Activated CD4-positive, CD25-positive, alpha-beta regulatory T cell treated with anti-CD3 and anti-CD28 coated beads, Interleukin-2, amount 50 U/mL, for 24 hours (primary cell): ENCODE data around the gene MIA3.
"Not testable (repeated sequence)": the region's sequence is repeated elsewhere in the genome, so short reads cannot be mapped to it uniquely, and the experiment has no call there.

ENCODE experiments used
- ATAC-seq, 2 donors: fragments of 150-1000 bp; cut with Tn5 transposase; one replicate each; pipeline ENCODE4 v1.10.0; 2021; ENCODE audit warnings: mild to moderate bottlenecking in 1 of 2, moderate library complexity in 1 of 2

Gene MIA3, protein sequence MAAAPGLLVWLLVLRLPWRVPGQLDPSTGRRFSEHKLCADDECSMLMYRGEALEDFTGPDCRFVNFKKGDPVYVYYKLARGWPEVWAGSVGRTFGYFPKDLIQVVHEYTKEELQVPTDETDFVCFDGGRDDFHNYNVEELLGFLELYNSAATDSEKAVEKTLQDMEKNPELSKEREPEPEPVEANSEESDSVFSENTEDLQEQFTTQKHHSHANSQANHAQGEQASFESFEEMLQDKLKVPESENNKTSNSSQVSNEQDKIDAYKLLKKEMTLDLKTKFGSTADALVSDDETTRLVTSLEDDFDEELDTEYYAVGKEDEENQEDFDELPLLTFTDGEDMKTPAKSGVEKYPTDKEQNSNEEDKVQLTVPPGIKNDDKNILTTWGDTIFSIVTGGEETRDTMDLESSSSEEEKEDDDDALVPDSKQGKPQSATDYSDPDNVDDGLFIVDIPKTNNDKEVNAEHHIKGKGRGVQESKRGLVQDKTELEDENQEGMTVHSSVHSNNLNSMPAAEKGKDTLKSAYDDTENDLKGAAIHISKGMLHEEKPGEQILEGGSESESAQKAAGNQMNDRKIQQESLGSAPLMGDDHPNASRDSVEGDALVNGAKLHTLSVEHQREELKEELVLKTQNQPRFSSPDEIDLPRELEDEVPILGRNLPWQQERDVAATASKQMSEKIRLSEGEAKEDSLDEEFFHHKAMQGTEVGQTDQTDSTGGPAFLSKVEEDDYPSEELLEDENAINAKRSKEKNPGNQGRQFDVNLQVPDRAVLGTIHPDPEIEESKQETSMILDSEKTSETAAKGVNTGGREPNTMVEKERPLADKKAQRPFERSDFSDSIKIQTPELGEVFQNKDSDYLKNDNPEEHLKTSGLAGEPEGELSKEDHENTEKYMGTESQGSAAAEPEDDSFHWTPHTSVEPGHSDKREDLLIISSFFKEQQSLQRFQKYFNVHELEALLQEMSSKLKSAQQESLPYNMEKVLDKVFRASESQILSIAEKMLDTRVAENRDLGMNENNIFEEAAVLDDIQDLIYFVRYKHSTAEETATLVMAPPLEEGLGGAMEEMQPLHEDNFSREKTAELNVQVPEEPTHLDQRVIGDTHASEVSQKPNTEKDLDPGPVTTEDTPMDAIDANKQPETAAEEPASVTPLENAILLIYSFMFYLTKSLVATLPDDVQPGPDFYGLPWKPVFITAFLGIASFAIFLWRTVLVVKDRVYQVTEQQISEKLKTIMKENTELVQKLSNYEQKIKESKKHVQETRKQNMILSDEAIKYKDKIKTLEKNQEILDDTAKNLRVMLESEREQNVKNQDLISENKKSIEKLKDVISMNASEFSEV (N-terminal part only)

DNA sequence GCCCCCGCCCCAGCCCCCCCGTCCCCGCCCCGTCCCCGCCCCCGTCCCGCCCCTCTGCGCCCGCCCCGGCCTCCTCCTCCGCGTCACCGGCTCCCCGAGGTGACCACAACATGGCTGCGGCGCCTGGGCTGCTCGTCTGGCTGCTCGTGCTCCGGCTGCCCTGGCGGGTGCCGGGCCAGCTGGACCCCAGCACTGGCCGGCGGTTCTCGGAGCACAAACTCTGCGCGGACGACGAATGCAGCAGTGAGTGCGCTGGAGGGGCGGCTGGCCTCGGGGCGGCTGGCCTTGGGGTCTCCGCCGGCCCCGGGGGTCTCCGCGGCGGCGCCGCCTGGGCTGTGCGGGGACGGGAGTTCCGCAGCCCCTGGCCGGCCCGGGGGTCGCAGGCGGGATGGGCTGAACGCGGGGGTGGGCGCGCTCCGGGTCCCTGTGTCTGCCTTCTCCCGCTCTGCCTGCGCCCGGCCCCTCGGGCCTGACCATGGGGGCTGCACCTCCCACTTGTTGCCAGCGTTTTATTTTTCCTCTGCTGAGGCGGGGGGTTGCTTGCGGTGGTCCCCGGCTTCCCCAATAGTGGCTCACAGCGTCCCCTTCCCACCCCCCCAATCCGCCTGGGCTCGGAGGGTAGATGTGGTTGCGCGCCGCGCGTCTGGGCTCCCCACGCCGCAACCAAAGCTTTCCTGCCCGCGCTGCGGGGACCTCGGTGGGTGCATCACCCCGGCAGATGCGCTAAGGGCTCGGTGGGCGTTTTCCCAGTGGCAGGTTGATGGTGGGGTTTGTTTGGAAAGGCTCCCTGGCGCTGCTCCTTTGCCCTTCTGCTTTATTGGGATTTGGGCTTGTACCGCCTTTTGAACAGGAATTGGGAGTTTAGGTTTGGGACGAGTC is at the start of gene MIA3:
TSS of gene MIA3 (plus strand) at position 97 of the 879 bp plus-strand sequence. CDS start at position 111, 14 bp downstream.
- ATAC-seq = peak; percentile 57 to 58

DNA sequence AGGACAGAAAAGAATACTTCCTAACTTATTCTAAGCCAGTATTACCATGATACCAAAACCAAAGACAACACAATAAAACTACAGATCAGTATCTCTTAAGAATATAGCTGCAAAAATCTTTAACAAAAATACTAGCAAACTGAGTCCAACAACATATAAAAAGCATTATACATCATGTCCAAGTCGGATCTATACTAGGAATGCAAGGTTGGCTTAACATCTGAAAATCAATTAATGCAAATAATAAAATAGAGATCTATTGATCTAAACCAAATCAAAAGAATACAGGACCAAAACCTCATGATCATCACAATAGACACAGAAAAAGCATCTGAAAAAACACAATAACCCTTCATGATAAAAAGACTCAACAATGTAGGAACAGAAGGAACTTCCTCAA is 47.1 kb upstream of the MIA3 start:
- no peak for ATAC-seq

DNA sequence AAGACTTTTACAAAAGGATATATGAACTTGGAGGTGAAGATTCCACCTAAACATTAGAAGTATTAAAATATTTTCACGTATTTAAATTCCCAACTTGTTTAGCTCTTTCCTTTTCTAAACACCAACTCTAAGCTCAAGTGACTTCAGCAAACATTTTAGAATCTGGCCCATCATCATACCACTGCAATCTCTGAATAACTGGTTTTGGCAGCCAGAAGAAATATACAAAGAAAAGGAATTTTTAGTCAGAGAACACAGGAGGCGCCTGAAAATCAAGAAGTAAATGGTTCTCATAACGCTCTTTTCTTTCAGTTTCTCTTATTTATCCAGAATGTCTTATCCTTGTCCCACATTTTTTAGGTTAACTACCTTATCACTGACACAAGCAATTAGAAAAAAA is 38.6 kb upstream of the MIA3 start:
- ATAC-seq = no peak

DNA sequence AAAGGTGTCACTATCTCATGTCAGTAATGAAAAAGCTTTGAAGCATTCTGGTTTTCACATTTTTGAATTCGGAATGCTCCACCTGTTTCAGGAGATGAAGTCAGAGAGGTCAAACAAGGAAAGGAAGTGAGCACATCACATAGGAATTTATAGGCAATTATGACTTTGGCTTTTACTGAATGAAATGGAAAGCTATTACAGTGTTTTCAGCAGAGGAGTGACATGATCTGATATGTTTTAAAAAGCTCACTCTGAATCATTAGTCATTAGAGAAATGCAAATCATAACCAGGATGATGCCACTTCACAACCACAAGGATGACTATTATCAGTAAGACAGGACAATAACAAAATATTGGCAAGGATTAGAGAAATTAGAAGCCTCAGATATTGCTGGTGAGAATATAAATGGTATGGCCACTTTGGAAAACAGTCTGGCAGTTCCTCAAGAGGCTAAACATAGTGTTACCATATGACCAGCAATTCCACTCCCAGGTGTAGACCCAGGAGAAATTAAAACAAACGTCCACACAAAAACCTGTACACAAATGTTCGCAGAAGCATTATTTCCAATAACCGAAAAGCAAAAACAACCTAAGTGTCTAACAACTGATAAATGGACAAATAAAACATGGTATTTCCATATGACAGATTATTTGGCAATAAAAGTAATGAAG is 35.7 kb upstream of the MIA3 start:
- peak; percentile 51 to 69 for ATAC-seq

DNA sequence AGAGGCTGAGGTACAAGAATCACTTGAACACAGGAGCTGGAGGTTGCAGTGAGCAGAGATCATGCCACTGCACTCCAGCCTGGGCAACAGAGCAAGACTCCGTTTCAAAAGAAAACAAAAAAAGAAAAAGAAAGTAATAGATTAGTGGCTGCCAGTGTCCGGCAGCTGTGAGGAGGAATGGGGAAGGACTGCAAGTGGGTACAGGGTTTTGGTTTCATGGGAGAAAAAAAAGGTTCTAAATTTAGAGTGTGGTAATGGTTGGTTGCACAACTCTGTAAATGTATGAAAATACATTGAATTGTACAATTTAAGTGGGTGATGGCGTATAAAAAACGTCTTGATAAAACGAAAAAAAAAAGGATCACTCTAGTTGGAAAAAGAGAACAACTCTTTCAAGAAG is 34.8 kb upstream of the MIA3 start:
- no peak for ATAC-seq

DNA sequence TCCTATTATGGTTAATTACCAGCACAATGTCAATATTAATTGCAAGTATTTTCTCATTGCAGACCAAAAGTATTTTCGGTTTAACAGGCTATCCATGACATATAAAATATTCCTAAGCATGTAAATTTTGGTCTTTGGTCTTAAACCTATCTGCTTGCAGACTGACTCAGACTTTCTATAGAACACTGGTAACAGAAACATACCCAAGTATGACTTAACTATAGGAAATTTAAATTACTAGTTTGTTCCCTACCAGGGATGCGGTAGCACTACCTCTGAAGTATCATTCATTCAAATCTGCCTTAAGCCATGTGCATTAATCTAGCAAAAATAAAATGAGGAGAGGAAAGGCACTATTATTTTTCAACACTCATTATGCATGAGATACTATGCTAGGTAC is 31.1 kb upstream of the MIA3 start:
- peak in 1 of 2 donors; percentile 30 for ATAC-seq

DNA sequence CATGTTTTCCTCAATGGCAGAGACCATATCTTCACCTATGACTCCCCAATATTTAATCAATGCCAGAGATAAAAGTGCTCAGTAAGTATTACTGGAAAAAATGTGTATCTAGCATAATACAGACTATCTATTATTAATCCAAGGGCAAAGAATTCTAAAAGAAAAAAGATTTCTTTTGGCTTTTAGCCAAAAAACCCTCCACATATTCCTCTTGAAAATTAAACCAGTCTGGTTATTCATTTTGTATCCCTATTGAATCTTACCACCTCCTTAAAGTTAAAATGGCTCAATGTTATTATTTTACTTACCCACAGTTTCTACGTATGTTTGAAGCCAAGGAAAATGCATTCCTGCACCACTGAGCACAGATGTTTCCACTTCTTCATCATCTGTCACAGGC is 29.8 kb upstream of the MIA3 start:
- no peak for ATAC-seq

DNA sequence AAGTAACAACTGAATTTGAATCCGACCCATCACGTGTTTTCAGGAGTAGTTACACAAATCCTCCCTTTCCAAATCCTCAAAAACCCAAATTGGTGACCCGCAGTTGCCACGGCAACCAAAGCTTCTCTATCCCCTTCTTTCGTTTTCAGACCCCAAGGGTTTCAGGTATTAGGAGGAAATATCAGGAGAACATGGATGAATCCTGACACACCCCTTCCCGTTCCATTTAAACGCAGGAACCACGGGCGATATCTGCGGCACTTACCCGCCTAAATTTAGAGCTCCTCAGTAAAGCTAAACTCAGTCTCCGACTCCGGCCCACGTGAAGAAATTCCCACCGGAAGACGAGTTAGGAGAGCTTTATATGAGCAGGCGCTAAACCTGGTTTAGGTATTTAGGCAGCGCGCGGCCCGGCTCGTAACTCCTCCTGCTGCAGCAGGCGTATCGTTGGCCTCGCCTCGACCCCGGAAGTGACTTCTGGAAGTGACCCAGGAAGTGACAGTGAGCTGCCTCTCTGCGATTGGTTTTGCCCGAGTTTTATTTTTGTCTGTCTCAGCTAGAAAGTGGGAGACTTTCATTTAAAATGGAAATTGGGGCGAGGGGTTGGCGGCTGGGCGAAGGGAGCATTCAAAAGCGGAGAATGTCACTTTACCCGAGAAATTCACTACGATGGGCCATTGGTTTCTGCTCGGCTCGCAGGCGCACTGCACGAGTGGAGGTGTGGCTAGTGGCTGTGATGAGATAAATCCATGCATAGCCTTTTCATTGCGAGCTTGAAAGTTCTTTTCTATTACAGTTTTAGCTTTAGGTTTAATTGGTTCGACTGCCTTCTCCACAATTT is 28.2 kb upstream of the MIA3 start, which contains the start of gene TAF1A:
TSS of gene TAF1A (minus strand) at position 472 of the 841 bp plus-strand sequence.
- ATAC-seq = peak; percentile 99 to 100

DNA sequence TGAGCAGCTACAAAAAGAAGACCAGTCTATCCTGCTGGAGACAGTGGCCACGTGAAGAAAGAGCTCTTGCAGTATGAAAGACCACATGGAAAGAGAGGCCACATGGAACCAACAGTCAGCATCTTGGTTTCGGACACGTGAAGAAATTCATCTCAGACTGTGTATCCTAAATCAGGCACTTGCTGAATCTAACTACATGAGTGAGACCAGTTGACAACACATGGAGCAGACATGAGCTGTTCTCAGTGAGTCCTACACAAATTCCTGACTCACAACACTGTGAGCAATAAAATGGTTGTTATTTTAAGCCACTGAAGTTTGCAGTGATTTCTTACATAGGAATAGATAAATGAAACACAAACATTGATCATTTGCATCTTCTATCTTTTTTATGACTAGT is 25.7 kb upstream of the MIA3 start:
- no peak for ATAC-seq

DNA sequence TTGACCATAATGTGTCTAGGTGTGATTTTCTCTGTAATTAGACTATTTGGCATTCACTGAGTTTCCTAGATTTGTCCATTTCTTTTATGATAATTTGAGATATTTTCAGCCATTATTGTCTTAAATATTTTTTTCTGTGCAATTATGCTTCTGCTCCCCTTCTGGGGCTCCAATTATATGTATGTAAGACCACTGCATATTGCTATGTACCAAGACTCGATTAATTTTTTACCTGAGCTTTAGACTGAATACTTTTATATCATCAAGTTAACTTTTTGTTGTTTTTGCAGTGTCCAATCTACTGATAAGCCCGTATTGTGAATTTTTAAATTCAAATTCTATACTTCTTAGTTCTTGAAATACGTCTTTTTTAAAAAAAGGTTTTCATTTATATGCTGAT is 23.1 kb upstream of the MIA3 start:
- no peak for ATAC-seq

DNA sequence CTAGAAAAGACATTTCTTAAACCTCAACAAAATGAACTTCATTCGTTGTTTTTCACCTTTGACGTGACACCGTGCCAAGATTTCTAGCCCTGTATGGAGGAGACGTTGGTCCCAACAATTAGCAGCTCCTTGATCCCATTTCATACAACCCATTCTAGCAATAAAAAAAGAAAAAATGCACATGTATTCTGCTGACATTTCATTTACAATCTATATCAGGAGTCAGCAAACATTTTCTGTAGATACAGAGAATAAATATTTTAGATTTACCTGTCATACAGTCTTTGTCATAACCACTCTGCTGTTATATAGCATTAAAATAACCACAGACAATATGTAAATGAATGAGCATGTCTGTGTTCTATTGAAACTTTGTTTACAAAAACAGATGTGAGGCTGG is 21.2 kb upstream of the MIA3 start:
- ATAC-seq = no peak

DNA sequence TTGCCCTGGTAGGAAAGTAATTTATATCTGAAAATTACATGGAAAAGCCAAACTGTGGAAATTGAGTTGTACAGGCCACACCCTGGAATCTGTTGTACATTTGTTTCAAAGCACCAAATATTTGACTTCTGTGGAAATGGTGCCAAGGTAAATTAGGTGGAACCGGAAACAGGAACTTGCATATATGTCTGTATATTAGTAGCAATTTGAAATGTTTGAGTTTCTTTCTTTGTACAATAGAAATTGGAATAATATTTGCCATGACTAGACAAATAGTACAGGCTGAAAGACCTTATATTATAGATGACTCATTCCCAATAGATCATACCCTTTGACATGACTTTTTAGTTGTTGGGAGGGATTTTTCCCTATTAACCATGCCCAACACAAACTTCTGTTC is 17.6 kb upstream of the MIA3 start:
- ATAC-seq = no peak

DNA sequence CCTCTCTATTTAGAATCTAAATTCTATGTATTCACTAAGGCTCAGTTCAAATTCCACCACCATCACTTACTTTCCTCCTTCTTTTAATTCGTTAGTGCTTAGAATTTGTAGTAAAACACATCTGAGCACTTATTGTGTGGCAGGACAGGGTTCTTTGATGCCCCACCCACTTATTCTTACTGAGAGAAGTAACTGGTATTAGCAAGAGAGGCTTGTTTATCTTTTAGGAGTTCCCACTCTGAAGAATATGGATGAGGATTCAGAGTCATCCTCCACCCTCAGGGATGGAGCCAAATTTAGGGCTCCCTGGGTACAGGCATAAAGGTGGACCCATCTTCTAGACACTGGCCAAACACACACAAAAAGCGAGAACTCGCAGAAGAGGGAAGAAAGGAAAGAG is 16.6 kb upstream of the MIA3 start:
- no peak for ATAC-seq

DNA sequence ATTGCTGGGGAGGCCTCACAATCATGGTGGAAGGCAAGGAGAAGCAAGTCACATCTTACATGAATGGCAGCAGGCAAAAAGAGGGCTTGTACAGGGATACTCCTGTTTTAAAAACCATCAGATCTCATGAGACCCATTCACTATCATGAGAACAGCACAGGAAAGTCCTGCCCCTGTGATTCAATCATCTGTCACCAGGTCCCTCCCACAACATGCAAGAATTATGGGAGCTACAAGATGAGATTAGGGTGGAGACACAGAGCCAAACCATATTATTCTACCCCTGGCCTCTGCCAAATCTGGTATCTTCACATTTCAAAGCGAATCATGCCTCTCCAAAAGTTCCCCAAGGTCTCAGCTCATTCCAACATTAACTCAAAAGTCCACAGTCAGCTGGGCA is 11.1 kb upstream of the MIA3 start:
- no peak for ATAC-seq

DNA sequence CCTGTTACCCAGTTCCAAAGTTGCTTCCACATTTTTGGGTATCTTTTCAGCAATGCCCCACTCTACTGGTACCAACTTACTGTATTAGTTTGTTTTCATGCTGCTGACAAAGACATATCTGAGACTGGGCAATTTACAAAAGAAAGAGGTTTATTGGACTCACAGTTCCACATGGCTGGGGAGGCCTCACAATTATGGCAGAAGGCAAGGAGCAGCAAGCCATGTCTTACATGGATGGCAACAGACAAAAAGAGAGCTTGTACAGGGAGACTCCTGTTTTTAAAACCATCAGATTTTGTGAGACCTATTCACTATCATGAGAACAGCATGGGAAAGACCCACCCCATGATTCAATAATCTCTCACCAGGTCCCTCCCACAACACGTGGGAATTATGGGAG is 8.8 kb upstream of the MIA3 start:
- not testable (repeated sequence) for ATAC-seq

DNA sequence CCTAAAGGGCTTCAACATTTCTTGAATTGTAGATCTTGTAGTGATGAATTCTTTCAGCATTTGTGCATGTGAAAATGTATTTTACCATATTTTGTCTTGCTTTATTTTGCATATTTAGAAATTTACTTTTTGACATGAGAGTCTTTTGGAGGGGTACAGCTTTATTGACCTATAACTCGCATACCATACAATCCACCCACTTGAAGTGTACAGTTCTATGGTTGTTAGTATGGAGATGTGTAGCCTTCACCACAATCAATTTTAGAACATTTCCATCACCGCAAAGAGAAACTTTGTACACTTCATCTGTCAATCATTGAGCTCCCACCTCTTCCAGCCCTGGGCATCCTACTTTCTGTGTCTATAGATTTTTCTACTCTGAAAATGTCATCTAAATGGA is 7.2 kb upstream of the MIA3 start:
- no peak for ATAC-seq

DNA sequence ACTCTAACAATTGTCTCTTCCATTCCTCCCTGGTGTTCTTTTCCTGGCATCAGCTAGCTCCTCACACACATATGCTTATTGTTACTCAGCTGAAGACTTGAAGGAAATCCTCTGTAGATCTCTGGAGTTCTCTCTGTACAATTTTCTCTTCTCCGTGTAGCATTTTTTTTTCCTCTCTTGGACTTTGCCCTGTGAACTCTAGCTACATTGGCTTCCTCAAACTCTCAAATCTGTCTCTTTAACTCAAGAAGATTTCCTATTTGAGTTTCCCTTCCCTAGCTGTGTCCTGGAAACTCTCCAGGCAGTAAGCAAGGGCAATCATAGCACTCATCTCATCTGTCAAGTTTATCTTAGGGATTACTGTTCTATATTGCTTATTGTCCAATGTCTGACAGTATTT is 4.3 kb upstream of the MIA3 start:
- ATAC-seq = no peak

DNA sequence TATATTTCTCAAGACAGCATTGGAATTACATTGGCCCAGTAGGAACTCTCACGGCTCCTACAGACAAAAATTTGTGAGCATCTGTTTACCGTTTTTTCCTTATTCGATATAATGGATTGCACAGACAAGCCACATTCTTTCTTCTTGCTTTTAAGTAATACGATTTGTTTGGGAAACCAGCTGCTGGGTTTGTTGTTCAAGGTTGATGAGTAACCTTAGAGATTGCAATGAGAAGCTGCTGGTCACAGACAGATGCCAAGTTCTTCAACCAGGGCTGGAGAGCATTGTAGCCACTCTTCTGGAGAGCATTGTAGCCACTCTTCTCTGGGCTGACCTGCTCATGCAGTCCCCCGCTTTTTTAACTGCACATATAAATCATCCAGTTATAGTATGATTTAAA is 1.4 kb upstream of the MIA3 start:
- ATAC-seq = no peak

DNA sequence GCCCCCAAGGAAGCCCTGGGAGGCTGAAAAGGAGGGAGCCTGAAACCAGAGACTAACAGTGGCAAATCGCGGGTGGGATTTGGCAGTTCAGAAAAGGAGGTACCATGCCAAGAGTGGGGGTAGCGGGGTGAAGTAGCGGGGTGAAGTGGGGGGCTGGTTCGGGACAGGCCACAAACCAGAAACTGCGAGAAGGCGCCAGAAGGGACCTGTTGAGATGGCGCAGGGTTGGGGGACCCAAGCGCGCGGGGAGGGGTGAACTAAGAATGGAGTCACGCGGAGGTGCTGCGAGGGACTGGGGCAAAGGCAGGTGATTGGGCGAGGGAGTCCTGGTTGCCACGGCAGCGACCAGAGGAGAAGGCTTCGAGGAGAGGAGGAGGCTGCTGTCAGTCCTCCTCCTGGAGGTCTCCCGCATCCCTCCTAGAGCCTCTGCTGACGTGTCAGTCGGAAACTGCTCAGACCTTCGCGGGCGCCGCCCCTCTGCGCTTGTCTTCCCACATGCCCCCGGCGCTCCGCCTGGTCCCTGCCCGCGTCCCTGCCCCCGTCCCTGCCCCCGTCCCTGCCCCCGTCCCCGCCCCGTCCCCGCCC is 438 bp upstream of the MIA3 start:
- peak; percentile 95 for ATAC-seq
